Cardiac muscle cell (in vitro differentiated cells and primary cell): Measurements from ENCODE around the gene TWSG1. TPM values are rescaled to one million over a fixed set of nuclear protein-coding genes. Genes with fewer than 3 reads are reported as not detected.

ENCODE experiments used
- DNase-seq, 2 donors: peaks; one replicate each; pipeline versions ENCODE4 v3.0.0 to v3.0.0-alpha.2; 2010 to 2017; ENCODE audit warnings: low read depth in 1 of 2, low spot score in 1 of 2
- H3K27ac ChIP-seq: fragments of 200-600 bp; sonication (generic); 2 replicates; pipeline ENCODE4 v1.5.1; 2016
- H3K27me3 ChIP-seq: fragments of 200-600 bp; sonication (generic); 2 replicates; pipeline ENCODE4 v1.6.0; 2016; ENCODE audit warnings: control low read depth
- H3K36me3 ChIP-seq: fragments of 200-600 bp; sonication (generic); 2 replicates; pipeline ENCODE4 v1.5.1; 2016; ENCODE audit warnings: control low read depth
- H3K4me1 ChIP-seq: fragments of 200-600 bp; sonication (generic); 2 replicates; pipeline ENCODE4 v1.8.1; 2017; ENCODE audit warnings: low read depth, mild to moderate bottlenecking, mixed run types
- H3K4me3 ChIP-seq: fragments of 200-600 bp; sonication (generic); 2 replicates; pipeline ENCODE4 v1.5.1; 2016; ENCODE audit warnings: mild to moderate bottlenecking
- H3K9me3 ChIP-seq: fragments of 200-600 bp; sonication (generic); 2 replicates; pipeline ENCODE4 v1.5.1; 2017; ENCODE audit warnings: low read depth, mild to moderate bottlenecking, control low read depth
- polyA plus RNA-seq: library from polyadenylated mRNA; unstranded; fragments of >200 nt; fragmentation: Nextera tagmentation; extraction: Ambion mirVana; gene quantifications from 2 replicates; pipeline ENCODE4 v1.2.1, GENCODE V29; 2016
- total RNA-seq: library from RNA; depleted of rRNA; stranded (reverse); fragments of >200 nt; gene quantifications from 2 replicates; pipeline ENCODE4 v1.2.3, GENCODE V29; 2016
- TF ChIP-seq, protein P1 (sequence below): IDR thresholded peaks from 2 replicates; pipeline ENCODE4 v1.5.1; 2012; ENCODE audit warnings: low read depth, mild to moderate bottlenecking, low read length

The TWSG1 gene
- total and polyA plus RNA-seq, 2 experiments from 2014 or later, result 20.9 to 21.2 TPM

DNA sequence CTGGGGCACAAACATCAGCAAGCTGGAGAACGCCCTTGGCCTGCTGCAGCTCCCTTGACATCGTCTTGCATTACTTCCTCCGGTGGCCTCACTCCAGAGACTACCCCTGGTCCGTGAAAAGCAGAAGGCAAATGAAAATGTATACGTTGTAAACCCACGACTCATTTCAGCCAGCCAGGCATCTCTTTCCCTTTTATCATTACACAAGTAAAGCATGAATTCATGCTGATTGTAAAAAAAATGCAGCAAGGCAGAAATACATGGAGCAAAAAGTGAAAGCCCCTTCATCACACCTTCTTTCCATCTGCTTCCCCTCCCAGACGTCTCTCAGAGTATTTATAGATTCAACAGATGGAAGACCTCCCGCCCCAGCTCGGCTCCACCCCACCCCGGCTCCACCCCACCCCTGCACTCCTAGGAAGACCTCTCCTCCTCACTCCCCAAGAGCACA, 99.1 kb downstream of the TWSG1 start:
- H3K4me1 ChIP-seq, result peaks cover 8% of the 10 kb centered on the region
- DNase-seq, result peak in 1 of 2 donors; percentile 45
- H3K36me3 ChIP-seq, result no peaks in the 10 kb centered on the region
- TF ChIP-seq, protein P1, sequence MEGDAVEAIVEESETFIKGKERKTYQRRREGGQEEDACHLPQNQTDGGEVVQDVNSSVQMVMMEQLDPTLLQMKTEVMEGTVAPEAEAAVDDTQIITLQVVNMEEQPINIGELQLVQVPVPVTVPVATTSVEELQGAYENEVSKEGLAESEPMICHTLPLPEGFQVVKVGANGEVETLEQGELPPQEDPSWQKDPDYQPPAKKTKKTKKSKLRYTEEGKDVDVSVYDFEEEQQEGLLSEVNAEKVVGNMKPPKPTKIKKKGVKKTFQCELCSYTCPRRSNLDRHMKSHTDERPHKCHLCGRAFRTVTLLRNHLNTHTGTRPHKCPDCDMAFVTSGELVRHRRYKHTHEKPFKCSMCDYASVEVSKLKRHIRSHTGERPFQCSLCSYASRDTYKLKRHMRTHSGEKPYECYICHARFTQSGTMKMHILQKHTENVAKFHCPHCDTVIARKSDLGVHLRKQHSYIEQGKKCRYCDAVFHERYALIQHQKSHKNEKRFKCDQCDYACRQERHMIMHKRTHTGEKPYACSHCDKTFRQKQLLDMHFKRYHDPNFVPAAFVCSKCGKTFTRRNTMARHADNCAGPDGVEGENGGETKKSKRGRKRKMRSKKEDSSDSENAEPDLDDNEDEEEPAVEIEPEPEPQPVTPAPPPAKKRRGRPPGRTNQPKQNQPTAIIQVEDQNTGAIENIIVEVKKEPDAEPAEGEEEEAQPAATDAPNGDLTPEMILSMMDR, result no peak
- H3K27ac ChIP-seq, result peak overlapping the region; percentile 42
- no peaks in the 10 kb centered on the region for H3K9me3 ChIP-seq
- no peak overlapping the region for H3K4me3 ChIP-seq
- H3K27me3 ChIP-seq, result no peaks in the 10 kb centered on the region

DNA sequence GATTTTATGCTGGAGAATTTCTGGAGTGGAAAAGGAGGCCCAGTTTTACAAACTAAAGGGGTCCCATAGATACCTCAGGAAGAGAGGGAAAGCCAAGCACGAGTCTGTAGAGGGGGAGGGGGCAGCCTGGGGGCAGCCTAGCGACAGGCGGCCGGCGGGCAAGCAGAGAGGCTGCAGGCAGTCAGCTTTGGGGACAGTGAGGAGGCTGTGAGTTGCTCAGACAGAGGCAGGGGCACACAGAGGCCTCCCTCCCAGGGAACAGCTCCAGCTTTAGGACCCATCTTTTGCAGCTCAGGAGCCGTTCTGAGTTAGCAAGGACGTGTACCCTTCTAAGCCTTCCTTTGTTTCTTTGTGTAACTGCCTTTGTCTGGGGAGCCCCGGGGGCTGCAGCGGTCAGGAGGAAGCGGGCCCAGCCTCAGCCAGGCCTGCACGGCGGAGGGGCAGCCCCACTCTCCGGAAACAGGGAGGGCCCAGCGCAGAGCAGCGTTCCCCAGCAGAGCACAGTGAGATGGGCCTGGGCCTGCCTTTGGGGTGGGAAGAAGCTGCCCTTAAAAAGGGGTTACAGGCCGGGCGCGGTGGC, 99.6 kb downstream of the TWSG1 start:
- H3K9me3 ChIP-seq, result no peaks in the 10 kb centered on the region
- H3K4me1 ChIP-seq, result peaks cover 8% of the 10 kb centered on the region
- no peak overlapping the region for H3K4me3 ChIP-seq
- TF ChIP-seq, protein P1, result no peak
- no peaks in the 10 kb centered on the region for H3K36me3 ChIP-seq
- DNase-seq, result no peak
- peak overlapping the region; percentile 42 for H3K27ac ChIP-seq
- H3K27me3 ChIP-seq, result no peaks in the 10 kb centered on the region

DNA sequence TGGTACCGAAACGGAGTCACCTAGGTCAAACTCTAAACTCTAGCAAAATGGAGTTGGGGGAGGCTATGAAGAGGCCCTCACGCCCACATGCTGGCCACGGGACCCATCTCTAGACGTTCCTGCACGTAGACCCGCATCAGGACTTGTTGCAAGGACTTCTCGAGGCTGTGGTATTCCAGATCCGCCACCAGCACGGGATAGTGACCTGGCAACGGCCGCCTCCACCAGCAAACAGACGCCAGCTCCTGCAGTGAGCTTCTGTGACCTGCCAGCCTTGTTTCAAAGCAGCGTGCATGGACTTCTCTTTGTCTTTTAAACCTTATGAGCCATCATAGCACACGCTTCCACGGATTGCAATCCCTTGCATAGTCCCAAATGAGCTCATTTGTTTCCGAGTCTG, 100.5 kb downstream of the TWSG1 start:
- Histone ChIP-seq H3K9me3 (no peaks in the 10 kb centered on the region), H3K4me1 (peaks cover 8% of the 10 kb centered on the region), H3K36me3 (no peaks in the 10 kb centered on the region), H3K4me3 (no peak overlapping the region), H3K27me3 (no peaks in the 10 kb centered on the region), H3K27ac (no peak overlapping the region)
- DNase-seq, result no peak
- TF ChIP-seq, protein P1, result no peak

DNA sequence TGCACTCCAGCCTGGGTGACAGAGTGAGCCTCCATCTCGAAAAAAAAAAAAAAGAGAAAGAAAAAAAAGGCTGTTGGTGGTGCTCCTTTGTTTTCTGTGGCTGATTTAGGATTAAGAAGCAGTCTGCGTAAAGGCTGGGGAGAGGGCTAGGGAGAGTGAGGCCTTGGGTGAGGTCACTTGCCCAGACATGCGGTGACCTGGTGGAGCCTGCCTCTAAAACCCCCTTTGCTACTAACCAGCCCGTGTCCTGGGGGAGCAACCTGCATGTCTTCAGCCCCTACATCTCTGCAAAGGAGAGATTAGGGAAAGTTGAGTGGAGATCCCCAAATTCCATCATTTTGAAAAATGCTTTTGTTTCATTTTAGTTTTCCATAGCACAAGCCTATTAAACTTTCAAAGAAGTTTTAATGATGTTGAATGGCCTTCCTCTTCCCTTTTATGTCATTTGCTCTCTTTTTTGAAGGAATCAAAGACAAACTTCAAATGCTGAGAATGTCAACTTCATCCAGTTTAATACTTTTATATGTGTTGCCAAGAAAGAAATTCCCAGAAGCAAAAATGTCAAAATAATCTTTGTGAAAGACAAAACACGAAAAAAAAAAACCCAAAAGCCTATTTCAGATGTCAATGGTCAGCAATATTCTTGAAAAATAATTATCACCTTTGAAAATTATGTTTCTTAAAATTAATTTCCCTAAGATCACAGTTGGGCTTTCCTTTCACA, 101.8 kb downstream of the TWSG1 start:
- TF ChIP-seq, protein P1, result no peak
- peaks cover 8% of the 10 kb centered on the region for H3K4me1 ChIP-seq
- DNase-seq, result no peak
- no peaks in the 10 kb centered on the region for H3K9me3 ChIP-seq
- no peaks in the 10 kb centered on the region for H3K36me3 ChIP-seq
- H3K4me3 ChIP-seq, result no peak overlapping the region
- no peak overlapping the region for H3K27ac ChIP-seq
- H3K27me3 ChIP-seq, result no peaks in the 10 kb centered on the region

DNA sequence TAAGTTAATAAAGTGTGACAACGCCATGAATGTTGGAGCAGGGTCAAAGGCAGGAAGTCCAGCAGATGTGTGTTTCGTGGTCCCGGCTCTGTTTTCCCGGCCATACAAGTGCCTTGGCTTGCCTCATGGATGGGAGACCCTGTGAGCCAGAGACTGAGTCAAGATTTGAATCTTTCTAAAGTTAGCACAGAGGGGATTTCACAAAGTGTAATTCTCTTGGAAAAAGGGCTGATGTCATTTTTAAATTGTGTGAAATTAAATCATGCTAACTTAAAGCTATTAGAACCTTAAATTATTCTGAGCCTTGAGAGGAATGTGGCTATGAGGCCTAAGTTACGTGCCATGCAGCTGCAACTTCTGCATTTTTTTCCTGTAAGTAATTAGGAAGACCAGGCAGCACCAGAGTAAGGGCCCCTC, 102.5 kb downstream of the TWSG1 start:
- no peak for DNase-seq
- Histone ChIP-seq H3K4me3 (no peak overlapping the region), H3K36me3 (no peaks in the 10 kb centered on the region), H3K9me3 (no peaks in the 10 kb centered on the region), H3K27ac (no peak overlapping the region), H3K4me1 (peaks cover 8% of the 10 kb centered on the region), H3K27me3 (no peaks in the 10 kb centered on the region)
- TF ChIP-seq, protein P1, result no peak
